ENCODE measurements around the gene STK35. TPM values are rescaled to one million over a fixed set of nuclear protein-coding genes. Genes with fewer than 3 reads are reported as not detected.
A peak's percentile ranks its signal among the peaks of the same experiment; 100 is the strongest.

Gene STK35
- total and polyA plus RNA-seq, 2 of the 13 experiments (the other 11 are each of a cell fraction or from before 2014, with no cell fraction given): 27.4 to 29.8 TPM

DNA sequence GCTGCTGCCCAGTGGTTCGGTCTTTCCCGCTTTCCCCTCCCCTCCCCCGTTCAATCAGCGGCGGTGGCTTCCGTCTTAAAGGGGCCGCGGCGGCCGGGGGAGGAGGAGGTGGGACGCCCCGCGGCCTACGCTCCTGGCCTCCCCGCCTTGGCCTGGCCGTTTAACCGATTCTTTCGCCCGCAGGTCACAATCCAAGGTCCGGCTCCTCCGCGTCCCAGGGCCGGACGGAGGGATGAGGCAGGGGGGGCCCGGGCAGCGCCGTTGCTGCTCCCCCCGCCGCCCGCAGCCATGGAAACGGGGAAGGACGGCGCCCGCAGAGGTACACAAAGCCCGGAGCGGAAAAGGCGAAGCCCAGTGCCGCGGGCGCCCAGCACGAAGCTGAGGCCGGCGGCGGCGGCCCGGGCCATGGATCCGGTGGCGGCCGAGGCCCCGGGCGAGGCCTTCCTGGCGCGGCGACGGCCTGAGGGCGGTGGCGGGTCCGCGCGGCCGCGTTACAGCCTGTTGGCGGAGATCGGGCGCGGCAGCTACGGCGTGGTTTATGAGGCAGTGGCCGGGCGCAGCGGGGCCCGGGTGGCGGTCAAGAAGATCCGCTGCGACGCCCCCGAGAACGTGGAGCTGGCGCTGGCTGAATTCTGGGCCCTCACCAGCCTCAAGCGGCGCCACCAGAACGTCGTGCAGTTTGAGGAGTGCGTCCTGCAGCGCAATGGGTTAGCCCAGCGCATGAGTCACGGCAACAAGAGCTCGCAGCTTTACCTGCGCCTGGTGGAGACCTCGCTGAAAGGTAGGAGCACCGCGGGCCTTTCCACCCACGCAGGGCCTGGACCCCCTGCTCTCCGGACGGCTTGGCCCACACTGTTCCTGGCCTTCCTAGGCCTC, 1.2 kb downstream of the STK35 start:
- H3K36me3 ChIP-seq (replicated peaks in 1 of 2; ENCODE audit: control insufficient read depth in 1 of 2, insufficient read depth in 2 of 2, low read length in 2 of 2): peaks cover 20 to 28% of the 10 kb centered on the region in 2 experiments
- H3K79me2 ChIP-seq (ENCODE audit: insufficient read depth, low read length): peaks cover 49% of the 10 kb centered on the region
- peak overlapping the region; percentile 97 for H3K9ac ChIP-seq (ENCODE audit: insufficient read depth, low read depth, low read length)
- intact Hi-C loops (cut with micrococcal nuclease; ENCODE audit: unreplicated experiment) (no loop called here), in situ Hi-C loops (cut with HindIII; ENCODE audit: extremely low pct_ligation_motif_present, low pct_unique_long_range_greater_than_20kb) (no loop called here)
- POLR2A ChIA-PET: interaction anchor here (1.0 to 3.1 kb wide), 14 partner anchors 9 to 374 kb away, joined by 3 to 9 read pairs (median 4); partner anchors contain the start of gene SNRPB
- DNase-seq (ENCODE audit: low spot score): peak; percentile 87
- H3K27ac ChIP-seq (ENCODE audit: extremely low read length, insufficient read depth, low read length): peak overlapping the region; percentile 100
- CTCF ChIA-PET (ENCODE audit: low intra/inter-chr PET ratio, low total read pairs): no interaction called here
- no peaks in the 10 kb centered on the region for H3K9me3 ChIP-seq (ENCODE audit: low read length)
- FAIRE-seq: peak; percentile 43
- under 1% methylated on average over 51 of the region's 95 CpGs for WGBS (ENCODE audit: low lambda C conversion rate)
- peak overlapping the region; percentile 93 for H2AFZ ChIP-seq (ENCODE audit: low read length)
- no peaks in the 10 kb centered on the region; a peak in 1 of 5 replicates for H3K27me3 ChIP-seq (ENCODE audit: control insufficient read depth in 1 of 2, insufficient read depth in 2 of 2, low read length in 2 of 2)
- ATAC-seq: peak; percentile 69
- BruUV-seq (replicated peaks): no TSS peak
- peaks cover 36% of the 10 kb centered on the region for H4K20me1 ChIP-seq (ENCODE audit: insufficient read depth, low read length)
- H3K4me3 ChIP-seq (replicated peaks in 1 of 3; ENCODE audit: insufficient read depth in 1 of 3, low read depth in 2 of 3, low read length in 3 of 3): peak overlapping the region; percentile 71 to 96 (median 74)
- H3K4me2 ChIP-seq (ENCODE audit: low read depth, low read length): peak overlapping the region; percentile 99
- H3K4me1 ChIP-seq (ENCODE audit: insufficient read depth, low read length): peaks cover 58% of the 10 kb centered on the region
- TF ChIP-seq ZNF713 (CRISPR knock-in tag; IDR thresholded peaks at IDR 0.05): no peak
- TF ChIP-seq ATM (IDR thresholded peaks at IDR 0.05; ENCODE audit: borderline replicate concordance): no peak
- TF ChIP-seq SNAI1 (CRISPR knock-in tag; IDR thresholded peaks at IDR 0.05; ENCODE audit: borderline replicate concordance): peak; percentile 65
- TF ChIP-seq ZNF20 (CRISPR knock-in tag; IDR thresholded peaks at IDR 0.05): 0 out of 2 replicates have a peak, but pooled peaks have one; percentile 24
- 0 out of 2 replicates have a peak, but pooled peaks have one; percentile 12 for TF ChIP-seq GFI1 (CRISPR knock-in tag; IDR thresholded peaks at IDR 0.05; ENCODE audit: borderline replicate concordance)
- TF ChIP-seq, protein P1, sequence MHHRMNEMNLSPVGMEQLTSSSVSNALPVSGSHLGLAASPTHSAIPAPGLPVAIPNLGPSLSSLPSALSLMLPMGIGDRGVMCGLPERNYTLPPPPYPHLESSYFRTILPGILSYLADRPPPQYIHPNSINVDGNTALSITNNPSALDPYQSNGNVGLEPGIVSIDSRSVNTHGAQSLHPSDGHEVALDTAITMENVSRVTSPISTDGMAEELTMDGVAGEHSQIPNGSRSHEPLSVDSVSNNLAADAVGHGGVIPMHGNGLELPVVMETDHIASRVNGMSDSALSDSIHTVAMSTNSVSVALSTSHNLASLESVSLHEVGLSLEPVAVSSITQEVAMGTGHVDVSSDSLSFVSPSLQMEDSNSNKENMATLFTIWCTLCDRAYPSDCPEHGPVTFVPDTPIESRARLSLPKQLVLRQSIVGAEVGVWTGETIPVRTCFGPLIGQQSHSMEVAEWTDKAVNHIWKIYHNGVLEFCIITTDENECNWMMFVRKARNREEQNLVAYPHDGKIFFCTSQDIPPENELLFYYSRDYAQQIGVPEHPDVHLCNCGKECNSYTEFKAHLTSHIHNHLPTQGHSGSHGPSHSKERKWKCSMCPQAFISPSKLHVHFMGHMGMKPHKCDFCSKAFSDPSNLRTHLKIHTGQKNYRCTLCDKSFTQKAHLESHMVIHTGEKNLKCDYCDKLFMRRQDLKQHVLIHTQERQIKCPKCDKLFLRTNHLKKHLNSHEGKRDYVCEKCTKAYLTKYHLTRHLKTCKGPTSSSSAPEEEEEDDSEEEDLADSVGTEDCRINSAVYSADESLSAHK (CRISPR knock-in tag; IDR thresholded peaks at IDR 0.05; ENCODE audit: borderline replicate concordance): 0 out of 2 replicates have a peak, but pooled peaks have one; percentile 44
- TF ChIP-seq ZMAT3 (CRISPR knock-in tag; conservative IDR thresholded peaks at IDR 0.05): peak; percentile 69; the same call in 1 of the 2 replicates
- TF ChIP-seq RFXANK (CRISPR knock-in tag; IDR thresholded peaks at IDR 0.05): no peak
- peak; percentile 57 for TF ChIP-seq MYC (CRISPR knock-in tag; IDR thresholded peaks at IDR 0.05; ENCODE audit: borderline replicate concordance)
- no peak for TF ChIP-seq ZNF350 (CRISPR knock-in tag; IDR thresholded peaks at IDR 0.05; ENCODE audit: borderline replicate concordance, low read depth)
- TF ChIP-seq, protein P2, sequence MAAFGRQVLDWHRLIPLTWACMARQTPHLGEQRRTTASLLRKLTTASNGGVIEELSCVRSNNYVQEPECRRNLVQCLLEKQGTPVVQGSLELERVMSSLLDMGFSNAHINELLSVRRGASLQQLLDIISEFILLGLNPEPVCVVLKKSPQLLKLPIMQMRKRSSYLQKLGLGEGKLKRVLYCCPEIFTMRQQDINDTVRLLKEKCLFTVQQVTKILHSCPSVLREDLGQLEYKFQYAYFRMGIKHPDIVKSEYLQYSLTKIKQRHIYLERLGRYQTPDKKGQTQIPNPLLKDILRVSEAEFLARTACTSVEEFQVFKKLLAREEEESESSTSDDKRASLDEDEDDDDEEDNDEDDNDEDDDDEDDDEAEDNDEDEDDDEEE (CRISPR knock-in tag; IDR thresholded peaks at IDR 0.05): peak; percentile 42; the same call in 1 of the 2 replicates
- 0 out of 2 replicates have a peak, but pooled peaks have one; percentile 1 for TF ChIP-seq MAFF (IDR thresholded peaks at IDR 0.05; ENCODE audit: low read depth, low read length)
- TF ChIP-seq POLR2G (IDR thresholded peaks at IDR 0.05; ENCODE audit: low read depth, low read length): peak; percentile 82
- peak; percentile 75 for TF ChIP-seq GATAD1 (CRISPR knock-in tag; IDR thresholded peaks at IDR 0.05)
- TF ChIP-seq HMGA1 (CRISPR knock-in tag; conservative IDR thresholded peaks at IDR 0.05): no peak
- TF ChIP-seq, protein P3, sequence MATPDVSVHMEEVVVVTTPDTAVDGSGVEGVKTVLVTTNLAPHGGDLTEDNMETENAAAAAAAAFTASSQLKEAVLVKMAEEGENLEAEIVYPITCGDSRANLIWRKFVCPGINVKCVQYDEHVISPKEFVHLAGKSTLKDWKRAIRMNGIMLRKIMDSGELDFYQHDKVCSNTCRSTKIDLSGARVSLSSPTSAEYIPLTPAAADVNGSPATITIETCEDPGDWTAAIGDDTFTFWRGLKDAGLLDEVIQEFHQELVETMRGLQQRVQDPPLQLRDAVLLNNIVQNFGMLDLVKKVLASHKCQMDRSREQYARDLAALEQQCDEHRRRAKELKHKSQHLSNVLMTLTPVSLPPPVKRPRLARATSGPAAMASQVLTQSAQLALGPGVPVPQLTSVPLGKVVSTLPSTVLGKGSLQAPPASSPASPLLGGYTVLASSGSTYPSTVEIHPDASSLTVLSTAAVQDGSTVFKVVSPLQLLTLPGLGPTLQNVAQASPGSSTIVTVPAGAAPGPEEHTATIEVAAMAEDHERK (CRISPR knock-in tag; IDR thresholded peaks at IDR 0.05; ENCODE audit: low read depth): peak; percentile 35; the same call in 1 of the 2 replicates
- TF ChIP-seq SIX1 (CRISPR knock-in tag; IDR thresholded peaks at IDR 0.05; ENCODE audit: borderline replicate concordance): peak; percentile 39
- TF ChIP-seq NCOA2 (CRISPR knock-in tag; IDR thresholded peaks at IDR 0.05): no peak; the same call in 1 of the 2 replicates
- no peak; the same call in 1 of the 2 replicates for TF ChIP-seq THYN1 (CRISPR knock-in tag; IDR thresholded peaks at IDR 0.05; ENCODE audit: borderline replicate concordance, low read depth)

All from HepG2 (cell line).